Psoas muscle (tissue), 8 donors: ENCODE results near the gene GRAMD1B. TPM values are rescaled to one million over a fixed set of nuclear protein-coding genes. Genes with fewer than 3 reads are reported as not detected.

ENCODE experiments used
- ATAC-seq, 4 donors: fragments of 200-7000 bp; cut with Tn5 transposase; one replicate each; pipeline ENCODE4 v1.9.1; 2020; ENCODE audit warnings: moderate library complexity in 3 of 4, mild to moderate bottlenecking in 2 of 4
- DNase-seq, 2 donors: peaks; one replicate each; pipeline ENCODE4 v3.0.0-alpha.2; 2020
- H3K27ac ChIP-seq: fragments of 200-600 bp; one replicate; pipeline ENCODE4 v1.8.0; 2022
- H3K27me3 ChIP-seq, 3 donors: fragments of 200-600 bp in 1 of 3; one replicate each; pipeline versions ENCODE4 v1.6.1 to v1.8.0; 2013 to 2022; ENCODE audit warnings: low read length in 2 of 3, mild to moderate bottlenecking in 2 of 3, moderate library complexity in 1 of 3; ENCODE audit not compliant: insufficient read depth in 3 of 3
- H3K36me3 ChIP-seq, 2 donors: fragments of 200-600 bp in 1 of 2; one replicate each; pipeline versions ENCODE4 v1.6.1 to v1.8.0; 2013 to 2022; ENCODE audit warnings: low read depth in 1 of 2, mild to moderate bottlenecking in 1 of 2, moderate library complexity in 1 of 2; ENCODE audit not compliant: insufficient read depth in 1 of 2
- H3K4me1 ChIP-seq: fragments of 200-600 bp; one replicate; pipeline ENCODE4 v1.8.0; 2022
- H3K4me3 ChIP-seq: fragments of 200-600 bp; one replicate; pipeline ENCODE4 v1.8.0; 2022; ENCODE audit warnings: mild to moderate bottlenecking
- H3K9me3 ChIP-seq: fragments of 200-600 bp; one replicate; pipeline ENCODE4 v1.8.0; 2022
- CTCF ChIP-seq: fragments of 200-600 bp; IDR thresholded peaks from one replicate; pipeline ENCODE4 v1.8.0; 2022; ENCODE audit warnings: antibody characterized with exemption
- WGBS, 3 donors: extraction: QIAGEN DNeasy Blood & Tissue Kit; methylation state at CpG; one replicate each; pipeline versions ENCODE4 v1.1.6 to v1.1.7; 2013; 5-methylcytosine and 5-hydroxymethylcytosine counted together
- intact Hi-C, 2 donors: fragments of 100-400 bp; cut with DNase I; formaldehyde crosslinking; loops; one replicate each; pipeline versions ENCODE4 v1.11.0 to v1.14.2; 2022
- polyA plus RNA-seq, 3 donors: library from polyadenylated mRNA; stranded (reverse); fragments of 200-250 nt; gene quantifications; one replicate each; pipeline ENCODE4 v1.2.3, GENCODE V29; 2013
- total RNA-seq, 4 donors: library from RNA; stranded (reverse); fragmentation: NEBNext Ultra II Directional in 2 of 4; extraction: Animal tissue kit (Norgen Biotek cat#: 25700) in 2 of 4; gene quantifications; one replicate each; pipeline versions ENCODE4 v1.2.1 to v1.2.4, GENCODE V29; 2021 to 2023
- donor health status: healthy with polysubstance abuse.
- donor health status: DM: no; HTN: no; CAD: no; lungs with moderate emphysema.
- donor health status: Bipolar disorder and iron deficiency.
- donor health status: healthy.
- donor health status: DM: yes; HTN: yes; CAD: no.
- donor health status: DM: no; HTN: no; CAD: no.
- donor health status: DM: no; HTN: no; CAD: no.
- donor health status: DM: yes; HTN: yes; CAD: no.

GRAMD1B gene
- total and polyA plus RNA-seq, 7 donors: 0.67 to 24.0 (median 6.8) TPM

DNA sequence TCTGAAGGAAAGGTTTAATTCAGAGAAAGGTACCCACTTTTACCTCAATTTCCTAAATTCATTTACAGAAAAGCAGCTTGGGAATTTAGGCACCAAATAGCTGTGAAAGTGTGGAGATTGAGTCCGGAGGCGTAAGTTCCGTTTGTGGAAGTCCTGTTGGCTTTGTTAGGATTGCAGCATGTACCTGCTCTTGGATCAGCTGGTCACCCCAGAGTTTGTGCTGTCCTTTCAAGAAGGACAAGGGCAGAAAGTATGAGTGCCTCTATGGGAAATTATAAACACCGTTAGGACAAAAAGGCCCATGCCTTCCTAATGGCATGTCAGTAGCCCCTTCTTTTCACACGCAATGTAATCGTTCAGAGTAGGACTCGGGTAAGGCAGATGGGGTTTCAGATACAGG lies 126.6 kb downstream of the GRAMD1B start:
- Histone ChIP-seq H3K27ac (no peak overlapping the region), H3K4me3 (no peak overlapping the region), H3K9me3 (no peaks in the 10 kb centered on the region), H3K27me3 (no peaks in the 10 kb centered on the region), H3K36me3 (no peaks in the 10 kb centered on the region), H3K4me1 (peaks cover 4% of the 10 kb centered on the region)
- no peak for TF ChIP-seq CTCF
- ATAC-seq: no peak
- no peak for DNase-seq
- WGBS, 3 donors: 79 to 94% (median 84%) methylated on average over 7 of the region's 7 CpGs
- intact Hi-C loops: no loop called here

- ATAC-seq (no peak), DNase-seq (no peak)
- Histone ChIP-seq H3K4me3 (no peak overlapping the region), H3K9me3 (no peaks in the 10 kb centered on the region), H3K4me1 (peaks cover 4% of the 10 kb centered on the region), H3K27me3 (no peaks in the 10 kb centered on the region), H3K27ac (no peak overlapping the region), H3K36me3 (no peaks in the 10 kb centered on the region)
- WGBS, 3 donors: 54 to 65% (median 56%) methylated on average over 12 of the region's 12 CpGs
- TF ChIP-seq CTCF: no peak
- intact Hi-C loops: no loop called here
These were observed 128.7 kb downstream of the GRAMD1B start for GRCh38 chr11:123558536-123559315.

- no peaks in the 10 kb centered on the region for H3K9me3 ChIP-seq
- ATAC-seq (peak; percentile 1 to 20 (median 14)), DNase-seq (no peak)
- peaks cover 4% of the 10 kb centered on the region for H3K4me1 ChIP-seq
- no peaks in the 10 kb centered on the region for H3K36me3 ChIP-seq
- H3K27ac ChIP-seq: no peak overlapping the region
- no peaks in the 10 kb centered on the region for H3K27me3 ChIP-seq
- WGBS, 3 donors: 22 to 44% (median 25%) methylated on average over 13 of the region's 13 CpGs
- peak overlapping the region; percentile 62 for H3K4me3 ChIP-seq
- intact Hi-C loops: no loop called here
- TF ChIP-seq CTCF: no peak
These were observed 129.5 kb downstream of the GRAMD1B start for GRCh38 chr11:123559523-123559955.

DNA sequence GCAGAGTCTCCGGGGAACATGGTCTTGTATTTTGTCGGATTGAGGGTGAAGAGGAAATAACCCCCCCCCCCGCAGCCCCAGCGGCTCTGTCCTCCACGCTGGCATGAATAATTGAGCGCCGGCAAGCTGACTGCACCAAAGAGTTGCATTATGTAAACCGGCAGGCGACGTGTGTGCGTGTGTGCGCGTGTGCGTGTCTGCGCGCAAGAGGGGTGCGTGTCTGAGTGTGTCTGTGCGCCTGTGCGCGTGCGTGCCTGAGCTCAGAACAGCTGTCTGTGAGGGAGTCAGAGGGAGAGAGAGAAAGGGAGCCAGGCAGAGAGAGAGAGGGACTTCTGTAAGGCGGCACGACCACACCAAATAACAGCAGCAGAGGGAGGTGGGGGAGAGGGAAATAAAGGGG lies 129.9 kb downstream of the GRAMD1B start:
- intact Hi-C loops: no loop called here
- H3K9me3 ChIP-seq: no peaks in the 10 kb centered on the region
- no peak for TF ChIP-seq CTCF
- DNase-seq: peak; percentile 67 to 81
- no peak overlapping the region for H3K27ac ChIP-seq
- 0 to 5% (median 3%) methylated on average over 23 of the region's 23 CpGs for WGBS, 3 donors
- H3K27me3 ChIP-seq: no peaks in the 10 kb centered on the region
- H3K36me3 ChIP-seq: no peaks in the 10 kb centered on the region
- peak; percentile 86 to 96 (median 90) for ATAC-seq
- peak overlapping the region; percentile 62 for H3K4me3 ChIP-seq
- peaks cover 4% of the 10 kb centered on the region for H3K4me1 ChIP-seq

- Histone ChIP-seq H3K27me3 (no peaks in the 10 kb centered on the region), H3K4me3 (no peak overlapping the region), H3K4me1 (peaks cover 4% of the 10 kb centered on the region), H3K27ac (no peak overlapping the region), H3K9me3 (no peaks in the 10 kb centered on the region), H3K36me3 (no peaks in the 10 kb centered on the region)
- WGBS, 3 donors: 72 to 77% (median 77%) methylated on average over 5 of the region's 5 CpGs
- no peak for DNase-seq
- intact Hi-C loops: no loop called here
- TF ChIP-seq CTCF: no peak
- no peak for ATAC-seq
These were observed 131.3 kb downstream of the GRAMD1B start for GRCh38 chr11:123561431-123561800.
